Endometrial microvascular endothelial cells (primary cell): ENCODE results near the gene PAPLN. TPM values are rescaled to one million over a fixed set of nuclear protein-coding genes. Genes with fewer than 3 reads are reported as not detected.

Experiments
- in situ Hi-C: cut with HindIII; loops from 2 replicates; pipeline ENCODE4 v1.10.0; 2017; ENCODE audit warnings: low sequenced_read_pairs, low pct_unique_long_range_greater_than_20kb; ENCODE audit errors: inconsistent ontology term
- total RNA-seq: library from RNA; depleted of rRNA; stranded (reverse); fragments of >200 nt; gene quantifications from one replicate; pipeline ENCODE4 v1.2.3, GENCODE V29; 2015; ENCODE audit errors: inconsistent ontology term

PAPLN gene
- total RNA-seq, 1 donor from 2014 or later = 3.4 TPM

DNA sequence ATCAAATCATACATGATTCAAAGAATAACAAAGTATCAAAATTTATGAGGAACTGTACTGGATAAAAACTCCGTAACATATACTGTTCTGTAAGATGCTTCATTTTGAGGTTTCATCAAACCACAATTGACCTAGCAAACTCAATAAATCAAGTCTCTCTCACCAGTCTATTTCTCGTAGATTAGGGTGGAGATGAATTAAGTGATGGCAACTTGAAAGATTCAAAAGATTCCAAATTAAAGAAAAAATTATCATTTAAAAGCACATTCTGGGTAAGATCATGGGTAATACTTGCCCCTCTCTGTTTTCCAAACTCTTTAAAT is 74.4 kb downstream of the PAPLN start:
- in situ Hi-C loops = no loop called here

DNA sequence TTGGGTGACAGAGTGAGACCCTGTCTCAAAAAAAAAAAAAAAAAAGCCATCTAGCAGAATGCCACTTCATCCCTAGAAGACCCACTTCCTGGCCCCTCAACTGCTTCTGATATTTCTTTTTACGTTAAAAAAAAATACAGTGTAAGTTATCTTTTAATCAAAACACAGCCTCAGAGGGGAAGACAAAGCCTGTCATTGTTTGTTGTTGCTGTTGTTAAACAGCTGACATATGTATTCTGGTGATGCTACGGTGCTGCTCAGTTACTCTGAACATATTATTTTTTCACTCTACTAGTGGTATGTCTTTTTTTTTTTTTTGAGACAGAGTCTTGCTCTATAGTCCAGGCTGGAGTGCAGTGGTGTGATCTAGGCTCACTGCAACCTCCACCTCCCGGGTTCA is 75.4 kb downstream of the PAPLN start:
- in situ Hi-C loops = no loop called here

DNA sequence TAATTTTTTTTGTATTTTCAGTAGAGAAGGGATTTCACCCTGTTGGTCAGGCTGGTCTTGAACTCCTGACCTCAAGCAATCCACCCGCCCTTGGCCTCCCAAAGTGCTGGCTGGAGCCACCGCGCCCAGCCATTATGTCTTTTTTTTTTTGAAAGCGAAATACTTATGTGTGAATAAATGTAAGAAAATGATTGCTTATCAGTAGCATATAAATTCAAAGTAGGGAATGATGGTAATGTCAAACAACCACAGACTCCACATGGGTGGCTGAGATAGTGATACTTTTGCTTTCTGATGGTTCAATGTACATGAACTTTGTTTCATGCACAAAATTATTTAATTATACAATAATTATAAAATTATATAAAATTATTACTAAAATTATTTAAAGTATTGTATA is 75.8 kb downstream of the PAPLN start:
- in situ Hi-C loops = no loop called here

DNA sequence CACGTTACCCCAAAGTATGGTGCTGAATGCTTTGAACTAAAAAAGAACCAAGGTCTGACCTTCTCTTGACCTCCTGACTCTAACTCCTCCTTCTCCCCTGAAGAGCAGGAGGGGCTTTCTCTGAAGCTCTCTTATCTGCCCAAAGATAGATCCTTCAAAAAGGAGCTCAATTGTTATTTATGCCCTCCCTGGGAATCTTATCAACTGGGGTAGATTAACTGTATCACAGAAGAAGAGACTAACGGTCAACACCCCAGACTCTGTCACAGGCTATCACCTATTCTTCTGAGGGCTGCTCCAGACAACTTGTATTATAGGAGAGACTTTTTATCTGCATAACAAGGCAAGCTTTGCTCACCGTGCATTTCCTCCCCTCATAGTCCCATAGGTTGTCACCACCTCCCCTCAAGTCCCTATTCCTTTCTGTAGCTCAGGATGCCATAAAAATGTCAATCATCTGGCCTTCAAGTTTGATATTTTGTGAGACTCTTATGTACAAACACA is 86.6 kb downstream of the PAPLN start:
- in situ Hi-C loops = no loop called here

Other genes with a start within 250 kb of the PAPLN start
- 16.3 TPM for gene ZFYVE1, start 210.4 kb upstream of the PAPLN start, total RNA-seq
- 31.3 TPM for gene RBM25, start 179.0 kb upstream of the PAPLN start, total RNA-seq
- gene PSEN1, start 101.0 kb upstream of the PAPLN start, total RNA-seq = 37.0 TPM
- 43.5 TPM for gene NUMB, start 221.0 kb downstream of the PAPLN start, total RNA-seq